CD4-positive, alpha-beta T cell treated with Interleukin-6 for 4 hours (primary cell): ENCODE results near the gene TNC.

Source experiments
- DNase-seq: peaks from one replicate; pipeline ENCODE4 v3.0.0-alpha.2; 2020; ENCODE audit warnings: mixed read lengths

The TNC gene

GRCh38 chr9:115117999-115118878 lies at the start of gene TNC:
TSS of gene TNC (minus strand) at chr9:115118157. CDS start at chr9:115091018, 27,139 bp downstream.
- DNase-seq = no peak

GRCh38 chr9:115167175-115167574 lies 49.2 kb upstream of the TNC start:
- DNase-seq = no peak

GRCh38 chr9:115165233-115165632 lies 47.3 kb upstream of the TNC start:
- no peak for DNase-seq

GRCh38 chr9:115164511-115164974 lies 46.6 kb upstream of the TNC start:
- no peak for DNase-seq

GRCh38 chr9:115162946-115163345 lies 45.0 kb upstream of the TNC start:
- DNase-seq = no peak

GRCh38 chr9:115161446-115161845 lies 43.5 kb upstream of the TNC start:
- no peak for DNase-seq

GRCh38 chr9:115158661-115159481 lies 40.9 kb upstream of the TNC start:
- DNase-seq = no peak

GRCh38 chr9:115157245-115157674 lies 39.3 kb upstream of the TNC start:
- no peak for DNase-seq

- DNase-seq = no peak
Observed at GRCh38 chr9:115155037-115155436, 37.1 kb upstream of the TNC start.

- DNase-seq = no peak
Observed at GRCh38 chr9:115154617-115155016, 36.7 kb upstream of the TNC start.

GRCh38 chr9:115152281-115152820 lies 34.4 kb upstream of the TNC start:
- DNase-seq = no peak

GRCh38 chr9:115148721-115149120 lies 30.8 kb upstream of the TNC start:
- DNase-seq = no peak

GRCh38 chr9:115146581-115147021 lies 28.6 kb upstream of the TNC start:
- no peak for DNase-seq

GRCh38 chr9:115144706-115145105 lies 26.7 kb upstream of the TNC start:
- no peak for DNase-seq

GRCh38 chr9:115143689-115144088 lies 25.7 kb upstream of the TNC start:
- DNase-seq = no peak

- no peak for DNase-seq
Observed at GRCh38 chr9:115142517-115143270, 24.7 kb upstream of the TNC start.

GRCh38 chr9:115142090-115142489 lies 24.1 kb upstream of the TNC start:
- DNase-seq = no peak

- DNase-seq = no peak
Observed at GRCh38 chr9:115141612-115142011, 23.7 kb upstream of the TNC start.

- DNase-seq = no peak
Observed at GRCh38 chr9:115138151-115138550, 20.2 kb upstream of the TNC start.

- DNase-seq = no peak
Observed at GRCh38 chr9:115137526-115137925, 19.6 kb upstream of the TNC start.

GRCh38 chr9:115135821-115136778 lies 18.1 kb upstream of the TNC start:
- no peak for DNase-seq
